Superior temporal gyrus (tissue), 1 donor: ENCODE results near the gene KDM4B.

Source experiments
- DNase-seq: peaks from one replicate; pipeline ENCODE4 v3.0.0-alpha.2; 2016; ENCODE audit errors: extremely low spot score

The KDM4B gene

GRCh38 chr19:5035105-5035761 lies 66.3 kb downstream of the KDM4B start:
- no peak for DNase-seq

- DNase-seq, result peak; percentile 80
Measured at GRCh38 chr19:5035793-5036697, 67.1 kb downstream of the KDM4B start.

DNA sequence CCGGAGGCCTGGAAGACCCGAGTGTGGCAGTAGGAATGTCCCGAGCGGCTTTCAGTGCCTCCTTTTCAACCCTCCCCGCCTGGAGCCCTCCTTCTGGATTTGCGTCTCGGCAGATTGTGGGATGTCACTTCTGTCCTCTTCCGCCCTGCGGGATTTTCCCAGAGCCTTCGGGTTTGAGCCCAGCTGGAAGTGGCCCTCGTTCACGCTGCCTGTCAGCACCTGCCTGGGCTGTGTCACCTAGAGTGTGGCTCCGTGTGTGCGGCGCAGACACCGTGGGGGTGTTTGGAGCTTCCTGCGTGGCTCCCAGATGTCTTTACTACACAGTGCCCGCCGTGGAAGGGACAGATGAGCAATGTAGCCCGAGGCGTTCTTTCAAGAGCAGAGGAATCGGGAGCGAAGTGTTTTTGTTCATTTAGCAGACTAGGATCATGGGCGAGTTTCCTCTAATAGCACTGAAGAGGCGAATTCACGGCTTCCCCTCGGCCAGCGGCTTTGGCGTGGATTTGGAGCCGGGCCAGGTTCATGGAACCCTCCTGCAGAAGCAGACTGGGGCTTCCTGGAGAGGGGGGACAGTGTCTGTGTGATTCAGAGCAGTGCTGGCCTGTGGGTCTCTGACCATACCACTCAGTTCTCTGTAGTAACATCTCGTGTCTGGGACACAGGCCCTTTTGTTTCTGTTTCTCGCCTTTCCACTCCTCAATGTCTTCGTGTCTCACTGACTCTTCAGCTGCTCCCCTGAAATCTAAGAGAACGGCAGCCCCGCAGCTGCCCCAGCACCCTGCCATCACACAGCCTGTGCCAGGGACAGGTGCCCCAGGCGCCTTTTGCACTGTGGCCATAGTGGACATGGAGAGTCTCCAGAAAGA lies 68.0 kb downstream of the KDM4B start:
- peak; percentile 78 for DNase-seq

DNA sequence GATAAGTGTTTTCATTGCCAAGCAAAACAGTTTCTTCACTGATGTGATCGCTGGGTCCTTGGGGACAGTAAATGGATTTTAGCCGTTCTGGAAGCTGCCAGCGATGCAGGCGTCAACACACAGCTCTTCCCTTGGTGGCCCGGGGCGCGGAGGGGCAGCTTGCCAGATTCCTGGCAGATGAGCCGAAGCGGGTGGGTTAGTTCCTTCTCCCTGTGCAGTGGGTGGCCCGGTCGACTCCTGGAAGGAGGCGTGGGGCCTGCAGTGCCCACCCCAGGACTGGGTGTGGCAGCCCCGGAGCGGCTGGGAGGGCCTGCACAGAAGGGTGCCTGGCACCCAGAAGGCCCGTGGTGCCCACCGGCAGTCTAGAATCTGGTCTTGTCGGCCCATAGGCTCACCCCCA lies 69.0 kb downstream of the KDM4B start:
- DNase-seq, result no peak

DNA sequence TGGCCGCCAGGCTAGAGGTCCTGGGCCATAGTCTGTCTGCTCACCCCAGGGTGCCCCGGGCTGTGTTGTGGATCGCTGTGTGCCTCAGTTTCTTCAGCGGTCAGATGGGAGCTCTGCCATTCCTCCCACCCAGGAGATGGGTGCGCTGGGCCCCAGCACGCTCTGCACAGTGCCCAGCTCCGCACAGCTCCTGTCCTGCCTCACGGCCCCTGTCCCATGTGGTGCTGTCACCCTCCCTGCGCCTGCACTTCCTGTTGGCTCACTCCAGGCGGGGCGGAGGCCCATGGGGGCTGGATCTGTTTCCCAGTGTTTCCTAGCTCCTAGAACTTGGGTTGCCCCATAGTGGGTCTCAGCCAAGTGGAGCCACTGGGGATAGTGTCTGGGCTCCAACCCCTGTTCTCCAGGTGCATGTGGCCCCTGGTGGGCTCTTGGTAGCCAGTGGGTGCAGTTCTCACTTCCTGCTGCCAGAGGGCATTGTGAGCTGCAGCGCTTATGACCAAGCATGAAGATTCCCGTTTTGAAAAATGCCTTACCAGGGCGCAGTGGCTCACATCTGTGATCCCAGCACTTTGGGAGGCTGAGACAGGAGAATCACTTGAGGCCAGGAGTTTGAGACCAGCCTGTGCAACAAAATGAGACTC lies 69.8 kb downstream of the KDM4B start:
- DNase-seq, result no peak

GRCh38 chr19:5039642-5040543 lies 71.0 kb downstream of the KDM4B start:
- no peak for DNase-seq

DNA sequence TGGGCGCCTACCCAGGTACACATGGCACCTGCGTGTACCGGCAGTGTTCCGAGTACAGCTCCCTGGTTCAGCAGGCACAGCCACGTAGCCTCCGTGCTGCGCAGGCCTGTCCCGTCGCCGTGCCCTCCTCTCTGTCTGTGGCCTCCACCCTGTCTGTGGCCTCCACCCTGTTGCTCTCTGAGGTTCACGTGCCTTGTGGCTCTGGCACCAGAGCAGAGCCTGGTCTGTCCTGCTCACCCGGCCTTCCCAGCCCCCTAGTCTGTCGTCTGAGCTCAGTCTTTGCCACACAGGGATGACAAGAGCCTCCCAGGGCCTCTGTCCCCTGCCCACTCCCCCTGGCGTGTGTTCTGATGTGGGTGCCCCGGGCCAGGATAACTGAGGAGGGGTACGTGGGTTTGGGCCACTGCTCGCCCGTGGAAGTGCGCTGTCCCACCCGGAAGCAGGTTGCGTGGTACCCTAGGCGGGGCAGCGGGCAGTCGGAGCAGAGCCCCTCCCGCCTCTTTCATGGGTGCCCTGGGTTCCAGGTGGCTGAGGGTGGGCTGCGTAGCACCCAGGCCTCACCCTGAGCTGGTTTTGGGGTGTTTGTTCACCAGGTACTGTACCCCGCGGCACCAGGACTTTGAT lies 71.7 kb downstream of the KDM4B start:
- no peak for DNase-seq

DNA sequence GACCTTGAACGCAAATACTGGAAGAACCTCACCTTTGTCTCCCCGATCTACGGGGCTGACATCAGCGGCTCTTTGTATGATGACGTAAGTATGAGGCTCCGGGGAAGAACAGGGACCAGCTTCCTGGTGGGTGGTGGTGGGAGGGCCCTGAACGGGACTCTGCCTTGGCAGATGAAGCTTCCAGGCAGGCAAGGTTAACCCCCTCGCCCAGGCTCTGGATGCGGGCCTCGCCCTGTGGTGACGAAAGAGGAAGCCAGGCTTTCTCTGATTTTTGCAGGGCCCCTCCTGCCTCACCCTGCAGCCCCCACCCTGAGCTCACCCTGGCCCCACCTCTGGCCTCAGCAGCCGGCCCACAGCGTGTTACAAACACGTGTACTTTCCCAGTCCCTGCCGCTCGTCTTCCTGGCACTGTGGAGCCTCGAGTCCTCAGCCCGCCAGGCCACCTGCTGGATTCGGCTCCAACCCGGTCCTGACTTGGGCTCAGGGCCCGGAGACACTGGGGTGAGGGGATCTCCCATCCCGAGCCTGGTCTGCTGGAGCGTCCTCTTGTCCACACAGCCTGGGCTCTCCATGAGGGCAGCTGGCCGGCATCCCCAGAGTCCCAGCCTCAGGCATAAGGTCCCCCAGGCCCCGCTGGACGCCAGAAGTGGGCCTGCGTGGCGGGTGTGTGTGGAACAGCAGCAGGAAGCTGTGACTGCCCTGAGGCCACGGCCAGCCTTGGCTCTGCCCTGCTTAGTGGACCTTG lies 72.4 kb downstream of the KDM4B start:
- no peak for DNase-seq

- DNase-seq, result no peak
Measured at GRCh38 chr19:5041913-5042187, 72.9 kb downstream of the KDM4B start.

GRCh38 chr19:5042556-5042955 lies 73.6 kb downstream of the KDM4B start:
- no peak for DNase-seq

DNA sequence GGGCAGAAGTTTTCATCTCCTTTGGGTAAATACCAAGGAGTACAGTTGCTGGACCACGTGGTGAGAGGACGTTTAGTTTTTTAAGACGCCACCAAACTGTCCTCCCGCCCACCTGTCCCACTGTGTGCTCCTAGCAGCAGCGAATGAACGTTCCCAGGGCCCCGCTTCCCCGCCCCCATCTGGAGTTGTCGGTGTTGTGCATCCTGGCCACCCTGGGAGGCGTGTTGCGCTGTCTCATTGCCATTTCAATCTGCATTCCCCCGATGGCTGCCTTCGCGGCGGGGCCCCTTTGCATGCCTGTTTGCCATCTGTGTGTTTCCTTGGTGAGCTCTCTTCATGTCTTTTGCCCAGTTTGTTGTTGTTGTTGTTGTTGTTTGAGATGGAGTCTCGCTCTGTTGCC lies 76.1 kb downstream of the KDM4B start:
- no peak for DNase-seq

GRCh38 chr19:5045956-5046338 lies 77.0 kb downstream of the KDM4B start:
- DNase-seq, result no peak

- no peak for DNase-seq
Measured at GRCh38 chr19:5046339-5047039, 77.6 kb downstream of the KDM4B start.

GRCh38 chr19:5047251-5047935 lies 78.5 kb downstream of the KDM4B start:
- no peak for DNase-seq

DNA sequence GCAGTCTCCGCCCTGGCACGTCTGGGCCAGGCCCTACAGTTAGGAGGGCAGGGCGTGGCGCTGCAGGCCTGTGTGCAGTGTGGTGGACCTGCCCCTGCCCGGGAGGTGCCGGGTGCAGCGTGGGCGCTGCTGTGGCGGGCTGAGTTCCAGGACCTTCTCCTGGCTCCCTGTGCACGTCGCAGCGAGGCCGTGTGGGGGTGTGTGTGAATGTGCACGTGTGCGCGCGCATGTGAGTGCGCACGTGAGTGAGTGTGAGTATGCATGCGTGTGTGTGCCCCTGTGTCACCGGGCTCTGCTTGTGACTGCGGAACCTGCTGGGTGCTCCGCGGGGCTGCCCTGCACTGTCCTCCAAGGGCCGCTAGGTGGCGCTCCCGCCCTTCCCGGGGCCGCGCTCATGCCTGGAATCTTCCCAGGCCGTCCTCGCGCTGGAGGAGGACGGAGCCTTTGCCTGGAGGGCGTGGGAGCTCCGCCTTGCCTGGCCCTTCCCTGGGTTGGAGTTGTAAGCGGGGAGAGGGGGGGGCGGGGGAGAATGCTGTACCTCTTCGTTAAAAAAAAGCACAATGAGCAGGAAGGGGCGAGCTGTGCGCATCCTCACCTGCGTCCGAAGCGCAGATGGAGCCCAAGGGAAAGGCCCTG lies 79.3 kb downstream of the KDM4B start:
- peak; percentile 73 for DNase-seq

GRCh38 chr19:5048727-5049553 lies 80.0 kb downstream of the KDM4B start:
- DNase-seq, result no peak

- no peak for DNase-seq
Measured at GRCh38 chr19:5049561-5049960, 80.6 kb downstream of the KDM4B start.
